ENCODE data around the gene KCNT1. TPM values are rescaled to one million over a fixed set of nuclear protein-coding genes. Genes with fewer than 3 reads are reported as not detected.
"Not testable (repeated sequence)": the region's sequence is repeated elsewhere in the genome, so short reads cannot be mapped to it uniquely, and the experiment has no call there.

Gene KCNT1
- 0.02 TPM for polyA plus RNA-seq (2013, experiment 1 of 2; ENCODE audit: insufficient read length)
- not detected for polyA plus RNA-seq (2013, experiment 2 of 2; ENCODE audit: insufficient read length)

GRCh38 chr9:135701959-135702721 lies at the start of gene KCNT1:
Gene KCNT1 (plus strand): TSS chr9:135702185. CDS start chr9:135702259, 74 bp downstream.
- DNase-seq: peak; percentile 36

DNA sequence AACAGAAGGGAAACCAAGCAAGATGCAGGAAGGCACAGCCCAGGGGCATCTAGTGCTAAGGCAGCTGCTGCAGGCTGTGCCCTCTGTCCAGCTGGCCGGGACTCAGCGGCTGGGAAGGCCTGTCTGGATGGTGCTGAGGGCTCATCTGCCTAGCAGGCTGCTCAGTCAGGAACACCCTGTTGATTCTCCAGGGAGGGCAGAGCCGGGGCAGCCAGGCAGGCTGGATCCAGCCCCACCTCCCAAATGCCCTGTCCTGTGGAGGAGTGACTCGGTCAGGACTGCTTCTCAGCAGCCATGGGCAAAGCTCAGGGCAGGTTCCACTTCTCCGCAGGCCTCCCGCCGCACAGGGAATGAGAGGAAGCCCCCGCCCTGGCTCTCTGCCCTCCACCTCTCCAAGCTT lies 46.7 kb upstream of the KCNT1 start:
- no peak for DNase-seq

DNA sequence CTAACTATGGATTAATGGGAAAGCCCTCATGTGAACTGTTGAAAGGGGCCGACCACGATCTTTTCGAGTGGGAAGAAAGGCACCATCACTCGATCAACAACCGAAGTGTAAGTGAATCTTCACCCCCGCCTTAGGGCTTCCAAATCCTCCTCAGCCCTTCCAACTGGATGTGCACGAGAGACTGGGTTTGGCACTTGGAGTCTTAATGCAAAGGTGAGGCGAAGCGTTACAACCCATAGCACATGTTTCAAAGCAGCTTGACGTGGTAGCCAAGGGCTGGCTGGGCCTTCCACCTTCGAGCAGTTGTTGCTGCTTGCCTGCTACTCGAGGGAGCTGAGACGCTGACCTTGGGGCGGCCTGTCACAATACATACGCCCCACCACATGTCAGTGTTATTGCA lies 44.6 kb upstream of the KCNT1 start:
- no peak for DNase-seq

DNA sequence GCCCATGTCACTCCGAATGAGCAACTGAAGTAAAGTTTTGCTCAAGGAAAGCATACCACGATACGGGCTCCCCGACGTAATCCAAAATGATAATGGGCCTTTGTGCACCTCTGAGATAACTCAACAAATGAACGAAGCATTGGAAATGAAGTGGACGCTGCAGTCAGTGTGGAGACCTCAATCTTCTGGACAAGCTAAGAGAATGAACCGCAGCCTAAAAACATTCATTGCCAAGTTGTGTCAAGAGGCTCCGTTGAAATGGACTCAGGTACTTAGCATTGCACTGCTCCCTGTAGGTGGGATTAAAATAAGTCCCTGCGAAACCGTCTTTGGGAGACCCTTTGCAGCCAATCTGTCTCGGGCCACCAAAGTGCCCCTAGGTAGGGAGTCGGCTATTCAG lies 42.7 kb upstream of the KCNT1 start:
- no peak for DNase-seq

- no peak for DNase-seq
These were observed 41.6 kb upstream of the KCNT1 start for GRCh38 chr9:135660407-135660806.

GRCh38 chr9:135661816-135662560 lies 40.0 kb upstream of the KCNT1 start:
- DNase-seq: no peak

DNA sequence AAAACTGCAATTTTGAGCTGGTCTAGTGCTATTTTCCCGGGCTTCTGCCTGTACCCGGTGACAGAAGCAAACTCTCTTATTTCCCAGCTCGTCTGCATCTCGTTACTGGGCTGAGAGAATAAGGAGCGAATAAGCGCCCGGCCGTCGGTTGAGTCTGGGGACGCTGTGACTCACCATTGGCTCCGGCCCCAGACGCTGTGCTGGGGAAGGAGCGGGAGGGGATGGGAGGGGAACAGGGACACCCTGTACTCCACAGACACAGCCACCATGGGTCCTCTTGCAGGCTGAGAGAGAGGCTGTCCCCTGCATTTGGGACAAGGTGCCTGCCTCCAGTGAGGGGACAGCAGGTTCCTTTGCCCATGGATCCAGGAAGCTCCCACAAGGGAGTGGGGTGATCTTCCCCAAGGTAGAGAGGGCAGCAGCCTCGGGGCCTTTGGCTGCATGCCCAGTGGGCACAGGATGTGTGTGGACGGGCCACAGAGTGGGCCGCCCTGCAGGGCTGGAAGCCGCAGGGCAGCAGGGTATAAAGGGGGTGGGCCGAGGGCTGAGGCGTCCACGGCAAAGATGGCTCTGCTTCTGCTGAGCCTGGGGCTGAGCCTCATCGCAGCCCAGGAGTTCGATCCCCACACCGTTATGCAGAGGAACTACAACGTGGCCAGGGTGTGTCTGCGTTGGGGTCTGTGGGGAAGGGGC lies 39.1 kb upstream of the KCNT1 start, which contains the start of gene LCN9:
LCN9 (plus strand) TSS at position 552 of the 693 bp plus-strand sequence; CDS start at position 565, 13 bp downstream.
- DNase-seq: peak; percentile 29

GRCh38 chr9:135663451-135663770 lies 38.6 kb upstream of the KCNT1 start:
- no peak for DNase-seq

DNA sequence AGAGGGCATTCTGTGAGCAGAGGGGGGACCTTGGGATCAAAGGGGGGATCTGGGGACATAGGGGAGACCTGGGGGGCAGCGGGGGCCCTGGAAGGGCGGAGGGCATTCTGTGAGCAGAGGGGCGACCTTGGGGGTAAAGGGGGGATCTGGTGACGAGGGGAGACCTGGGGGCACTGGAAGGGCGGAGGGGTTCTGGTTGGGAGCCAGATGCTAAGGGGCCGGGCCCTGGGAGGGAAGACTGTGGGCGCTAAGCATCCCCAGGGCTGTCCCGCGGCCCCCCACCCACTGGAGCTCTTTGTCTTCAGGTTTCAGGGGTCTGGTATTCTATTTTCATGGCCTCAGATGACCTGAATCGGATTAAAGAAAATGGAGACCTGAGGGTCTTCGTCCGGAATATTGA lies 38.1 kb upstream of the KCNT1 start:
- DNase-seq: no peak

DNA sequence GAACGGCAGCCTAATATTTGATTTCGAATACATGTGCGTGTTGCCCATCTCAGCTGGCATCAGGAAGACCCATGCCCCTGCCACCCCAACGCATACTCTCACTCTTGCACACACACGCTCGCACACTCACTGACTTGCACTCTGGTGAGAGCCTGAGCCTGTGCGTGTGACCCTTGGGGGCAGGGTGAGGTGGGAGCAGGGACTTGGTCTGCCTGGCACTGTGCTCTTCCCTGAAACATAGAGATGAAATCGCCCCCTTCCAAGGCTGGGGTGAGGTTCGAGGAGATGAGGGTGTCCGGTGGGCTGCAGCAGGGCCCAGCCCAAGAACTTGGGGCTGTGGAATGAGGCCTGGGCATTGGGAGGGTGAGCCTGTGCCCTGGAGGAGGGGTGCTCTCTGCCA lies 37.7 kb upstream of the KCNT1 start:
- DNase-seq: no peak

DNA sequence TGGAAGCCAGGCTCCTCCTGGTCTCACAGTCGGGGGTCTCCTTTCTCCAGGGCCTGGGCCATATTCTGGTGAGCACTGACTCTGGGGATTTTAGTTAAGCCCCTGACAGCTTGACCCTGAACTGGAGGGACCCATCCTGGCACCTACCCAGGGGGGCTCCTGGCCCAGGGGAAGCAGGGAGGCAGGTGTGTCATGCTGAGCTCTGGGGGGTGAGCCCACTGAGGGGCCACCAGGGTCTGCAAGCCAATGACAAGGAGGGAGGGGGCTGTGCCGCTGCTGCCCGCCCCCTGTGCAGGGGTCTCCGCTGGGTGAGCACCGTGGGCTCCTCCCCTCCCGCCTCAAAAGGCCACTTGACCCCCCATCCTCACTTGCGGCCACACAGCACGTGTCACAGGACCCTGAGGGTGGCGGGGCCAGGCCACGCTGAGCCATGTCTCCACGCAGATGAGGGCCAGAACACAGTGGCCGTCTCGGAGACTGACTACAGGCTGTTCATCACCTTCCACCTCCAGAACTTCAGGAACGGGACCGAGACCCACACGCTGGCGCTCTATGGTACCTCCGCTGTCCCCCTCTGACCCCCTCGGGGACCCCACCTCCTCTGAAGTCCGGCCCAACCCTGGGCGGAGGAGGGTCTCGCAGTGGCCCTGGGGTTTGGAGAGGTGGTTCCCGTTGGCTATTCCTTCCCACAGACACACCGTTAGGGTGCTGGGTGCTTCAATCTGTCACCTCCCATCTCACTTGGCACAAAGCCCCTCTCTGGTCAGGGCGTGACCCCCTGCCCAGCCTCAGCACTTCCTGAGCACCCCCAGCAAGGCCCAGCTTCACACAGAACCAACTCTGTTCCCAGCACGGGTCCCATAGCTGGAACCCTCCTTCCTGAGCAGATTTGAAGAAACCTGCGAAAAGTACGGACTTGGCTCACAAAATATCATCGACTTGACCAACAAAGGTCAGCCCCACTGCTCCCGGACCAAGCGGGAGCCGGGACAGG lies 36.9 kb upstream of the KCNT1 start:
- no peak for DNase-seq

DNA sequence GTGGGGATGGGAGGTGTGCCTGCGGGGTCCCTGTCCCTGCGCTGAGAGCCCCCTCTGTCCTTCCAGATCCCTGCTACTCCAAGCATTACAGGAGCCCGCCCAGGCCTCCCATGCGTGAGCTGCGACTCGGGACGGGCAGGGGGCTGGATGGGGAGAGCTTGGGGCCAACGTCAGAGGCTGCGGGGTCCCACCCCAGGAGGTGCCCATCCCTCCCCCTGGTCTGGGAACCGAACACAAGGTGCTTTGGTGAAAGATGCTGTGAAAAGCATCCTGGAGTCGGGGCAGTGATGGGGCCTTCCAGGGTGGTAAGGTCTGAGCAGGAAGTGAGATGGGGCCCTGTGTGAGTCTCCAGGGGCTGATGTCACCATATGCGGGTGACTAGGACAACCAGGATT lies 36.2 kb upstream of the KCNT1 start:
- no peak for DNase-seq

GRCh38 chr9:135666534-135667462 lies 35.2 kb upstream of the KCNT1 start:
- no peak for DNase-seq

GRCh38 chr9:135667463-135668001 lies 34.5 kb upstream of the KCNT1 start:
- no peak for DNase-seq

DNA sequence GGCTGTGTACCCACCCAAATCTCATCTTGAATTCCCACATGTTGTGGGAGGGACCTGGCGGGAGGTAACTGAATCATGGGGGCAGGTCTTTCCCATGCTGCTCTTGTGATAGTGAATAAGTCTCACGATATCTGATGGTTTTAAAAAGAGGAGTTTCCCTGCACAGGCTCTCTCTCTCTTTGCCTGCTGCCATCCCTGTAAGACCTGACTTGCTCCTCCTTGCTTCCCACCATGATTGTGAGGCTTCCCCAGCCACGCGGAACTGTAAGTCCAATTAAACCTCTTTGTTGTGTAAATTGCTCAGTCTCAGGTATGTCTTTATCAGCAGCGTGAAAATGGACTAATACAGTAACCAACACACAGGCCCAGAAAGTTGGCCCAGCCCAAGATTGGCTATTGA lies 33.0 kb upstream of the KCNT1 start:
- DNase-seq: not testable (repeated sequence)

GRCh38 chr9:135669616-135670285 lies 32.2 kb upstream of the KCNT1 start:
- no peak for DNase-seq

DNA sequence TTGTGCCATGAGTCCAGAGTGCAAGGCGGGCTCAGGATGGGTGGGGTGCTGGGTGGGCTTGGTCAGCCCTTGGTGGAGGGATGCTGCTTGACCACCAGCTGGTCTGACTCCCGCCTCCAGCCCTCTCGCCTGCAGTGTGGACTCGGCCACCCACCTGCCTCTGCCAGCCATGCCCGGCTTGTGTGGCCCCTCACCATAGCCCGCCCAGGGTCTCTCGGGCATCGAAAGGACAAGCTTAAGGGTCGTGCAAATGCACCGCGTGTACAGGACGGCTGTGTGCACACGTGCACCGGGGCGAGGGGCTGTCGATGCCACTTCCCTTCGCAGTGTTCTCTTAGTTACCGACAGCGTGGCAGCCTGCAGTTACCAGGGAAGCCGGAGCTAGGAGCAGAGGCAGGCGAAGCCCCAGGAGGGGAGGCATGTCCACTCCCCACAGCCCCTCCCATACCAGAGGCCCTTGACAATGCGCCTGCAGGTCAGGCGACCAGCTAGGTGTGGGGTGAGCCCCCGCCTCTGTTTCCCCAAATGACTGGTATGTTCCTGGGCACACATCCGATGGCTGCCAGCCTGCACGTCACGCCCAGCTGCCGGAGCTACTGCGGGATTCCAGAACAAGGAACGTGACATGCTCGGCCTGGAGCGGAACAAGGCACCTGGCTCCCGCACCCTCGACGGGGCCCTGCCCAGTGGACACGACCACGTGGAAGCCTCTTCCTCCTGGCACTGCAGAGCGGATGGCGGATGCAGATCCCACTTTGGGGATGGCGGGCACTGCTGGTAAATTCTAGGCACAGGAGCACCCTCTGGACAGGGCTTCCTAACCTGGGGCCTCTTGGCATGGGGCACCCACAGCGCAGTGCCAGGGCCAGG lies 31.0 kb upstream of the KCNT1 start:
- no peak for DNase-seq

DNA sequence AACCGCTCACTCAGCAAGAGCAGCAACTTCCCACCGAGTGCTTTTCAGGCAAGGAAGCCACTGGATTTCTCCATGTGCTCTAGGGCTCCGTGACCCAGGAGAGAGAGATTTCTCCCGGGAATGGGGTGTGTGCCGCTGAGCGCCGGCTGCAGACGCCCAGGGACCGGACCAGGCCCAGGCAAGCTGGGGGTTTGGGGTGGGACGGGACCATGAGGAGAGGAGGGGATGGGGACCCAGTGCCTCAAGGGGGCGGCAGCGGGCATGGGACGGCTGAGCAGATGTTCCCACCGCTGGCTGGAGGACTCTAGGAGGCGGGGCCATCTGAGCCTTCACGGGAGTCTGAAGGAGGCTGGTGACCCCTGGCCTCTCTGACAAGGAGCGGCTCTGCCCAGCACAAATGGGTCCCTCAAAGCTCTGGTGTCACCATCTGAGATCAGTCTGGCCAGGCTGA lies 30.4 kb upstream of the KCNT1 start:
- DNase-seq: no peak

- not testable (repeated sequence) for DNase-seq
These were observed 29.2 kb upstream of the KCNT1 start for GRCh38 chr9:135672786-135673185.
